ENCODE measurements around the gene HK1.

- TF ChIP-seq CTCF (IDR thresholded peaks at IDR 0.05), result no peak
- no peak for TF ChIP-seq POLR2A (IDR thresholded peaks at IDR 0.05)
- TF ChIP-seq POLR2AphosphoS5 (IDR thresholded peaks at IDR 0.05), result no peak
Measured at GRCh38 chr10:69446229-69446628, 167.9 kb downstream of the HK1 start.

Measured in gastroesophageal sphincter (tissue), 3 donors.